NCI-H1436 treated with DMSO at 0.1 percent for 48 hours (cell line): ENCODE results near the gene DPYSL3.
A peak's percentile ranks its signal among the peaks of the same experiment; 100 is the strongest.
"Not testable (repeated sequence)": the region's sequence is repeated elsewhere in the genome, so short reads cannot be mapped to it uniquely, and the experiment has no call there.

ENCODE experiments used
- DNase-seq: peaks from one replicate; lab custom pipeline; 2025; lab: John Stamatoyannopoulos, UW

Gene DPYSL3

DNA sequence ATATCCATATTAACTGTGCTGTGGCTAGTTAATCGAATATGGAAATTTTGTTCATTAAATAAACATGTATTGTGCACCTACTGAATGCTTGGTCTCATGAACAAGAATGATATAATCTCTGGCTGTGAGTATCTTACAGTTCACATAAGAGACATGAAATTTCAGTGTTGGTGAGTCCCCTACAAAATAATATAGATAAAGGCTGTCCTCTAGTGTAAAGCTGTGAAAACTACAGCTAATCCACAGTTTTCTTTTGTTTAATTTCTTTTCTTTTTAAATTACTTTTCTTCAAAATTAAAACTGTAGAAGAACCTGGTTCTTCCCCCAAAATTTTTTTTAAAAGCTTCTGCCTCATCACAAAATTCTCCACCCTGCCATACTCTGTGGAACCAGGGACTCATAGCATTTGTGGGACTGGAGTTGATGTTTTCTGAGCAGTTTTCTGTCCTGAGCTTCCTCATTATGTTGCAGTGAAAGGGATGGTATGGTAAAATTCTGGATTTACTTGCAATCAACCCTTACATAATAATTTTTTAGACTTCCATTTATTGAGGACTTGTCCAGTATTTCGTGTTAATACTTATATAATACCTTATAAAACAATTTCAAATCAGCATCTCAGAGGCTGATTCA is 140.0 kb downstream of the DPYSL3 start:
- peak; percentile 28 for DNase-seq

DNA sequence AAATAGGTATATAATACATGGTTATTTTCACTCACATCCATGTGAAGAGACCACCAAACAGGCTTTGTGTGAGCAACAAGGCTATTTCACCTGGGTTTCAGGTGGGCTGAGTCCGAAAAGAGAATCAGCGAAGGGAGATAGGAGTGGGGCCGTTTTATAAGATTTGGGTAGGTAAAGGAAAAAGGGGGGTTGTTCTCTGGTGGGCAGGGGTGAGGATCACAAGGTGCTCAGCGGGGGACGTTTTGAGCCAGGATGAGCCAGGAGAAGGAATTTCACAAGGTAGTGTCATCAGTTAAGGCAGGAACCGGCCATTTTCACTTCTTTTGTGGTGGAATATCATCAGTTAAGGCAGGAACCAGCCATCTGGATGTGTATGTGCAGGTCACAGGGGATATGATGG is 142.5 kb downstream of the DPYSL3 start:
- DNase-seq, result not testable (repeated sequence)

DNA sequence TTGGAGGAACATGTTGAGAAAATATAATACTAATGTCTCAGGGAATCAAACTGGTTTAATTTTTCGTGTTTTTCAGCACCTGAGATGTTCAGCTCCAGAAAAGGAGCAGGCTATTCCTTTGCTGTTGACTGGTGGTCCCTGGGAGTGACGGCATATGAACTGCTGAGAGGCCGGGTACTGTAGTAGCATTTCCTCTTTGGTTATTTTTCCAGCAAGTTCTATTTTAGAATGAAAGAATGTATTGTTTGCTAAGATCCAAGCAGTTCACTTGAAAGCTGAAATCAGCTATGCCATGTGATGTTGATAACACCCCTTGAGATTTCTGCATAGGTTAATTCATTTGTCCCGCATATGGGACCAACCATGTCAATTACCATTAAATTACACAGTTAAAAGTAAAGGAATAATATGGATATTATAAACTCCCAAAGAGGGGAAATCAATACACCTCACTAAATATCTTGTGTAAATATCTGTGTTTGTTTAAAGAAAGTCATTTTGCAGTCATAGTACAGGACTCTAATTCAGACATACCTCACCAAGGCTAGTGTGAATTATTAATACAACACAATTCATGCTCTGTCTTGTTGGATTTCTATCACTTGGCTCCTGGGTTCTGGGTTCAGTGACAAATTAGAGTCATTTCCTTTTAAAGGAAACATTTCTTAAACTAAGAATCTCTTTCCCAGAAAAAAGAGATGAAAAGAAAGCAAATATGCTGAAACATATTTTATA is 148.3 kb downstream of the DPYSL3 start:
- DNase-seq, result no peak

DNA sequence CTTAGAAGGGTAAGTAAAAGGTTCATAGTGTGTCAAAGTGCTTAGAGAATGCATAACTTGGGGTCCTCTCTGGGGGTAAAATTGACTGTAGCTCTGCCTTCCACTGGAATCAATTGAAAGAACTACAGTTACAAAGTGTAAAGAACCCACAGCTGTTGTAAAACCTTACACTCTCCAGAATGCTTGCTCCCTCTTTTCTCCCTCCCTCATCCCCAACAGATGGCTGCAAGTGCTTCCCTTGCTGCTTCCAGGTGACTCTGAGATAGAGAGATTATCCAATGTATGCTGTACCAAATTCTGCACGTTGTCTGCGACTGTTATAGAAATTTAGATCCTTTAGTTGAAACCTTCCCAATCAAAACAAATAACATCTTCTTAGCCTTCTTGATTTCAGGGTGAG is 149.1 kb downstream of the DPYSL3 start:
- DNase-seq, result no peak

DNA sequence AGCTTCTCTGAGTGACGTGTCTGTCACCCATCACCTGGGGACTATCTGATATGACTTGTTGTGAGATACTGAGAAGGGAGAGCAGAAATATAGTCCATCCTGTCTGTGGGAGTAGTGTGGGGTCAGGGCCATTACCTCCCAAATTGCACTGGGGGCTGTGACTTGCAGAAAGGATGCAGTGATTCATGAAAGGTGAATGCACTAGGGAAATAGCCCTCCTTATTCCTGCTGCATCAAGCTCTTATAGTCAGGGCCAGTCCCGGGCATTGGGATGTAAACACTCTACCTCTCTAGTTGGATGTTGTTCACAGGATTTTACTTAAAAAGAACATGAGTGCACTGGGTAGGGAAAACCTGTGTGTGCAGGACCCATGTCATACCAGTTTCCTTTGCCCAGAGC is 150.3 kb downstream of the DPYSL3 start:
- DNase-seq, result no peak

DNA sequence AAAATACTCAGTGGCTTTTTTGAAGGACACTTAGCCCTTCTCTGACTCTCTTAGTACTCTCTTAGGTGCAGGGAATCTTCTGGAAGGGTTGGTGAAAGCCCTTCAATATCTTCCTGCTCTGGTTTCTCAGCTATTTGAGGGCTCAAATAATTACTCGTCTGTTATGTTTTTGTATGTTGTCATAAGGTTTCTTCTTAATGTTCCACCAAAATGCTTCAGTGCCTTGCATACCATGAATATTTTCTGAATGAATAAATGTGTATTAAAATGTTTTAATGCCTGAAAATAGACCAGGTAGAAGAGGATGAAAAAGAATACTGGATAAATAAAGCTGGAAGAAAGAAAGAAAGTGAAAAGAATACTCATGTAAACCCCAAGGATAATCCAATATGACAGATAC is 150.8 kb downstream of the DPYSL3 start:
- DNase-seq, result no peak

DNA sequence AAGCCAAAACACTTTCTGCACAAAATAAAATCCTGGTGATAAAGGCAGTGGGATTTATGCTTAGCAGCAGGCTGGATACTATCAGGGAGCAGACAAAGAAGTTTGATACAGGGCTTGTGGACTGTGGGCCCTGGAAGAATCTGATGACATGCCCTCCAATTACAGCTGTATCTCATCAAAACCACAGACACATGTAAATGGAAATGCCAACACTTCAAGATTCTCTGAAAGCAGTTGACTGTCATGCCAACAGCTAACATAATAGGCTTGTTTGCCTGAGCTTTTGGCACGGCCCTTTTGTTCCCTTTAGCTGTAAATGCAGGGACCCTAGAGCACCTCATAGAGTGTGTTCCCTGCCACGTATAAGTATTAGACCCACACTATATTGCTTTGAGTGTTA is 160.6 kb downstream of the DPYSL3 start:
- no peak for DNase-seq

DNA sequence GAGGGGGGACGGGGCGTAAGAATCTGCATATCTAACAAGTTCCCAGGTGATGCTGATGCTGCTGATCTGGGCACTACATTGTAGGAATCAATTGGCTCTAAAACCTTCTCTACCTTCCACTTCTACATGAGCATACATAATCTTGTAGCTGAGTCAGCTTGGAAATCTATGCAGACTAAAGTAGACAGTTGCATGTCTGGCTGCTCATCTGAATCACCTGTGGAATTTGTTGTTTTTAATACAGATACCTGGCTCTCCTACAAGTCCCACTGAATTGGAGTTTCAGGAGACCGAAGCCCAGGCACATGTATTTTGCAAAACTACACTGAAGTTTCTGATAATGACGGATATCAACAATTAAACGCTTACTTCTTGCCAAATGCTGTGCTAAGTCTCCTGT is 161.4 kb downstream of the DPYSL3 start:
- no peak for DNase-seq

DNA sequence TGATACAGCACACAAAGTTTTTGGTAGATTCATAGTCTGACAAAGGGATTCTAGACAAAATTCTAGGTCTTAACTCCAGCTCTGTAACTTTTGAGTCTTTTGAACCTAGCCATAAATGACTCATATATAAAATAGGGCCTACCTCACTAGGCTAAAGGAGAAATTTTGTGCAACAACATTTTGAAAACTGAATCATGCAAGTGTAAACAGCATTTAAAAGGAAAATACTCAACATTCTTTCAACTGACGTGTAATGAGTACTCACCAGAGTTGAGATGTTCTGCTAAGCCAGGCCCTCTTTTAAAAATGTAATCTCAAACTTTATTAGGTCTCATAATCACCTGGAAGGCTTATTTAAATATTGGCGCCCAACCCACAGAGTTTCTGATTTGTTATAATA is 161.8 kb downstream of the DPYSL3 start:
- no peak for DNase-seq

DNA sequence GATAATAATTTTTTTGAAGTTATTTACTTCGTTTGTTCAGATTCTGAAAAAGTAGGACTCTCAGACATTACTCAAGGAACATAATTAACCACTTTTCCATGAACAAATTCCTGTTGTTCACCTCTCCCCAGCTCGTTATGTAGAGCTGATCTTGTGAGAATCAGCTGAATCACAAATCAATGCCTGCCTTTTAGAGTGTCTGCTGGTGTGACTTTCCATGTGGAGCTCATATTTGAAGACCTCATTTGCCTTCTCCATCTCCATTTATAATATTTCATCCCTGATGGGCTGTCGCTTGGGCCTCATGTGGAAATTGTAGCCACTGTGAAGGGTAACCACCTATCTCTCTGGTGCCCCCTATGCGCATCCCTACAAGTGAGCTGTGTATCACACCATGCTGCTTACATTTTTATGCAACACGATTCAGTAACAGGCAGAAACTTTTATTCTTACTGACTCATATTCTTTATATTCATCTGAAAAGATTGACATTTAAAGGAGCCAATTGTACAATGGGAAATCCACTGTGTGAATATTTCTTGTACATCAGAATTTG is 163.8 kb downstream of the DPYSL3 start:
- no peak for DNase-seq

DNA sequence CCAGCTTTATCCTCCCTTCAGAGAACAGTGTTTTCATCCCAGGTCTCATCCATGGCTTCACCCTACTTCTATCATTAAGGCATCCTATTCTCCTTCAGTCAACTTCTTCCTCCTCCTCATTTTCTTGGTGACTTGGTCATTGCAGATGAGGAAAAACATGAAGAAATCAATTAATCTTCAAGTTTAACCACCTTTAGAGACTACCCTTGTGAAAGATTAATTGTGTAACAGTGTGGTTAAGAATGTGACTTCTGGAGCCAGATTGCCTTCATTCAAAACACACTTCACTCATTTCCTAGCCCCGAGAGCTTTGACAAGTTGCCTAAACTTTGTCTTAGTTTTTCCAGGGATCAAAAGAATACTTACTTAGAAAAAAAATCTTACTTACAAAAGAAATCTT is 165.0 kb downstream of the DPYSL3 start:
- no peak for DNase-seq

DNA sequence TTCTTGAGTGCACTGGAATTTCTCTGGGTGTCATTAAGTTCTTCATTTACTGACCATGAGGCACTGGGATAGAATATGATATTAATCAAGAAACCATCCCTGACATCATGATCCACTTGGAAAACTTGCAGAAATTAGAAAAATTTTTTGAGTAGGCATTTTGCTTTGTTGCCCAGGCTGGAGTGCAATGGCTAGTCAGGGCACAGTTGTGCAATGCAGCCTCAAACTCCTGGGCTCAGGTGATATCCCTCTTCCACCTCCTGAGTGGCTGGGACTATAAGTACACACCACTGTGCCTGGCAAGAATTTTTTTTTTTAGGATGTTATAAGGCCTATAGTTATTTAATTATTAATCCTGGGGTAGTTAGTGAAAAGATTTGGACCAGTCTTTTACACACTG is 168.5 kb downstream of the DPYSL3 start:
- no peak for DNase-seq

DNA sequence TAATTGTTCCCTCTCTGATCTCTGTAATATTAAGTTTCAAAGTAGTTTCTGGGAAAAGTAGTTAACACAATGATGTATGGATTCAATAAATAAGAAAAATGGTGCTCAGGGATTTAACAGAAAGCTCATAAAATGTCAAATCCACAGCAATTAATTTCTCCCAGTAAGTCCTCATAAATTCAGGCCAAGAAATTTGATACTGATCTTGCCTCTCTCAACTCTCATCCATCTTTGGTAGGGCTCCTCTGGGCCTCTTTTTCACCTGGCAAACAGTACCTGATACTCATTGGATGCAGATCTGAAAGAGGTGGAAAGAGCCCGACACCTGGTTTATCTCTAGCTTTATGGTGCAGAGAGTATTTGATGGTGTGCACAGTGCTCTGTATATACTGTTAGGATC is 168.9 kb downstream of the DPYSL3 start:
- no peak for DNase-seq
